Activated T-helper 1 cell treated with anti-CD3 and anti-CD28 coated beads, Interleukin-2, amount 50 U/mL, for 16 hours (primary cell): Measurements from ENCODE around the gene WTIP.
"Not testable (repeated sequence)": the region's sequence is repeated elsewhere in the genome, so short reads cannot be mapped to it uniquely, and the experiment has no call there.

Experiments
- DNase-seq, 2 donors: peaks; one replicate each; pipeline ENCODE4 v3.0.0-alpha.2; 2020; ENCODE audit warnings: low read depth in 1 of 2, low spot score in 1 of 2

Gene WTIP

GRCh38 chr19:34480971-34481841, at the start of gene WTIP:
Gene WTIP, plus strand, starts transcription at chr19:34481758. Its CDS starts 217 bp downstream, at chr19:34481975.
- DNase-seq, result no peak

DNA sequence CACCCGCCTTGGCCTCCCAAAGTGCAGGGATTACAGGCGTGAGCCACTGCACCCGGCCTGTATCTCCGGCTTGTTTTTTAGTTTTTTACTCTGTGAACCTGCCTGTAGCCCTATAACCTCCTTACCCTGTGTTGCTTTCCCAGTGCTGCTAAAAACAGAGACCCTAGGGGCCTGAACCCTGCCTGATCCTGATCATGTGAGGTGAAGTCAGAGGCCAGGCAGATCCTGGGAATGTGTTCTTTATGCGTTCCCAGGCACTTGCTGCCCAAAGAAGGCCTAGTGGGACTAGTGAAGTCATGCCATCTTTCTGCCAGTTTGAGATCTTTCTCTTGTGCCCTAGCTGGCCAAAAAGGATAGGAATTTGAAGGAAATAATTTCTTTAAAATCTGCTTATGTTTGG, 48.8 kb upstream of the WTIP start:
- no peak for DNase-seq

DNA sequence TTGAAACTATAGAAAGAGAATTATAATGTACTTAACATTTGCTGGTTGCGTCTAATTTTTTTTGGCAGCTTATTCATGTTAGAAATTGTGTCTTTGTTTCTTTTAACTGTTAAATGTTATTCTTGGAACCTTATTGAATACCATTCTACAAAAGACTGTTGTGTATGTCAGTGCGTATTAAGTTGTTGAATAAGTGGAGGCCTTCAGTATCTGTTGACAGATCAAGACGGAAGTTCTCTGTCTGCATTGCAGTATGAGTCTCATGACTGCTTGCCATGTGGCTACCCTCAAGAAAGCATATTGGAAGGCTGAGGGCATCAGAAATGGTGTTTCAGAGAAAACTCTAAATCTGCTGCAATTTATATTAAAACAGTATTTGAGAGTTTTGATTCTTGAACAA, 44.8 kb upstream of the WTIP start:
- DNase-seq, result no peak

GRCh38 chr19:34448191-34448590, 33.4 kb upstream of the WTIP start:
- DNase-seq, result no peak

DNA sequence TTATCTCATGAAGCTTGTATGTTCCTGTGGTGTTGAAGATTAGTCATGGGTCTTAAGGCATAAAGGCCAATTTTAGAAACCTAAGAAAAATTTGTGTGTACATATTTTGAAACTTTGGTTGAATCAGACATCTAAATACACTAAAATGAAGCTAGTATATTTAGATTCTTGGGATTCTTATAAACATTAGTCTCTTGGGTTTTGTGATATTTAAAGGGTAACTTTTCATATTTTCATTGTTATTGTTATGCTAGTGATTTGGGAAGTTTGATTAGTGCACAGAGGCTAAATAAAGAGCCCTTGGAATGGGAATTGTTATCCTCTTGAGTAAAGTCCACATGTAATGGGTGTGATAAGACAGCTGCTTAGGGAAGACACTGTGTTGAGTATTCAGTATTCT, 28.8 kb upstream of the WTIP start:
- DNase-seq, result no peak

- no peak for DNase-seq
Measured at GRCh38 chr19:34454091-34454490, 27.5 kb upstream of the WTIP start.

- no peak for DNase-seq
Measured at GRCh38 chr19:34454685-34455084, 26.9 kb upstream of the WTIP start.

DNA sequence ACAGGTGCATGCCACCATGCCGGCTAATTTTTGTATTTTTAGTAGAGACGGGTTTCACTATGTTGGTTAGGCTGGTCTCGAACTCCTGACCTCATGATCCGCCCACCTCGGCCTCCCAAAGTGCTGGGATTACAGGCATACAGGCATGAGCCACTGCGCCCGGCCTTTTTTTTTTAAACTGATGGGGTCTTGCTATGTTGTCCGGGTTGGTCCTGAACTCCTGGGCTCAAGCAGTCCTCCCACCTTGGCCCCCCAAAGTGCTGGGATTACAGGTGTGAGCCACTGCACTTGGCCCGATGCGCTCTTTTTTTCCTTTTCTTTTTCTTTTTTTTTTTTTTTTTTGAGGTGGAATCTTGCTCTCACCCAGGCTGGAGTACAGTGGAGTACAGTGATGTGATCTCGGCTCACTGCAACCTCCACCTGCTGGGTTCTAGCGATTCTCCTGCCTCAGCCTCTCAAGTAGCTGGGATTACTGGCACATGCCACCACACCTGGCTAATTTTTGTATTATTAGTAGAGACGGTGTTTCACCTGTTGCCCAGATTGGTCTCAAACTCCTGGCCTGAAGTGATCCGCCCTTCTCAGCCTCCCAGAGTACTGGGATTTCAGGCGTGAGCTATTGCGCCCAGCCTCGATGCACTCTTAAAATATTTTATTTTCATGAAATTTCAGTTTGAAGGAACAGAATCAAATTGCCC, 25.6 kb upstream of the WTIP start:
- not testable (repeated sequence) for DNase-seq

- no peak for DNase-seq
Measured at GRCh38 chr19:34457446-34457845, 24.1 kb upstream of the WTIP start.

DNA sequence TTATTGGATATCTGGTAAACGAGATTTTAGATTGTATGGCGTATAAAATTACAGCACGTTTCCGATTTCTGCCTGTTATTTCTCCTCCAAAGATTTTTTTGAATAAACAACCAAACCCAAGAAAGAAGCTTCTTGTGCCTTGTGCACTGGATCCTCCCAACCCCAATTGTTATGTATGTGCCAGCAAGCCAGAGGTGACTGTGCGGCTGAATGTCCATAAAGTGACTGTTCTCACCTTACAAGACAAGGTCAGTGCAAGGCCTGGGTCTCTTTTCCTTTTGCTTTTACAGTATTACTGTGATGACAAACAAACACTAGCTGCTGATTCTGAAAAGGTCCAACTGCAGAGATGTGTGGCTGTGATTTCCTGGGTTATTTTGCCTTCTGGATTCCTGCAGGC, 22.9 kb upstream of the WTIP start:
- DNase-seq, result no peak

- no peak for DNase-seq
Measured at GRCh38 chr19:34459614-34460013, 21.9 kb upstream of the WTIP start.

- no peak for DNase-seq
Measured at GRCh38 chr19:34461375-34462100, 20.0 kb upstream of the WTIP start.

GRCh38 chr19:34464785-34465184, 16.8 kb upstream of the WTIP start:
- not testable (repeated sequence) for DNase-seq

- no peak for DNase-seq
Measured at GRCh38 chr19:34468409-34468808, 13.1 kb upstream of the WTIP start.

- not testable (repeated sequence) for DNase-seq
Measured at GRCh38 chr19:34469026-34469425, 12.5 kb upstream of the WTIP start.

DNA sequence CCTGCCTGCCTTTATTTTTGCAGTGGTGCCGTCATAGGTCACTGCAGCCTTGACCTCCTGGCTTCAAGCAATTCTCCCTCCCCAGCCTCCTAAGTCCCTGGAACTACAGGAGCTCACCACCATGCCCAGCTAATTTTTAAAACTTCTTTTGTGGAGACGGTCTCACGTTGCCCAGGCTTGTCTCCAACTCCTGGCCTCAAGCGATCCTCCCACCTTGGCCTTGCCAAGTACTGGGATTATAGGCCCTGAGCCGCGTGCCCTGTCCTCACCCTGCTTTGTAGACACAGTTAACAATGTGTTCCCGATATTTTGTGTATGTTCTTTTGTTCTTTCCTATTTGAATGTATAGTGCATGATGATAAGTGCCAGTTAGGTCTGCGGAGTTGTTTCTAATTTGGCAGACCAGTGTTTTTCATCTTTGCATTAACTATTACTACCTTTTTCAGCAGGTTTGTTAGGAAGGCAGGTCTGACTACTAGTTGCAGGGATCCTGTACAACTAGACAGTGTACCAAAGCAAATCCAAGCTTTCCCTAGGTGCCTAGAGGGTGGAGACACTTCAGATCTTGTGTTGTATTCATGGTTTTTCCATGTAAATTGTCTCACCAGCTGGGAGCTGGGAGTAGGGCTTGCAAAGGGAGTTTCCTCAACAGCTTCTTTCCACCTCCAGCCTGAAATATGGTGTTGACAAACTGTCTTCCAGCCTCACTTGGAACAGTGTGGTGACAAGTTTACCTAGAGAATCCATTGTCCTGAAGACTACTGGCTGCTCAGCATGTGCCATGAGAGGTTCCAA, 9.5 kb upstream of the WTIP start:
- DNase-seq, result no peak

DNA sequence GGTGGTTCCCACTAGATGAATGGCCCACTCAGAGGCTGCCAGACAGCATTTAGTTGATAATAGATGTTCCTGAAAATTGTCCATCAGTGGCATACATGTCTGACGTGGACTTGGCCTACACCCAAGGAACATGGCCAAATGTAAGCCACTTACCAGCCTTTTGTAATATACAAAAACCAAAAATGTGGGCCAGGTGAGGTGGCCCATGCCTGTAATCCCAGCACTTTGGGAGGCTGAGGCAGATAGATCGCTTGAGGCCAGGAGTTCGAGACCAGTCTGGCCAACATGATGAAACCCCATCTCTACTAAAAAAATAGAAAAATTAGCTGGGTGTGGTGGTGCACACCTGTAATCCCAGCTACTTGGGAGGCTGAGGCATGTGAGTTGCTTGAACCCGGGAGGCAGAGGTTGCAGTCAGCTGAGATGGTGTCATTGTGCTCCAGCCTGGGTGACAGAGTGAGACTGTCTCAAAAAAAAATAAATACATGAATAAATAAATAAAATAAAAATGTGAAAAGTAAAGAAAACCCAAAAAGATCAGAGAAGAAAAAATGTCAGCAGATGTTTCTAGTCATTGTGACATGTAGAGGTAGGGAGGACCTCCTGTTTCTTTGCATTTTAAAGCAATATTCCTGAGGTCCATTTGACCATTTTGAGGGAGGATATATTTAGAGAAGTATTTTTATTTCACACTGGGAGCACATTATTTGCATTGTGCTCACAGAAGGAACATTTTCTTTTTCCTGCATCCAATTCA, 7.1 kb upstream of the WTIP start:
- DNase-seq, result no peak

- no peak for DNase-seq
Measured at GRCh38 chr19:34475026-34475974, 6.3 kb upstream of the WTIP start.

- DNase-seq, result no peak
Measured at GRCh38 chr19:34475975-34476594, 5.5 kb upstream of the WTIP start.
